A549 (cell line): ENCODE measurements around the gene SOD3. TPM values are rescaled to one million over a fixed set of nuclear protein-coding genes. Genes with fewer than 3 reads are reported as not detected.

Experiments
- ATAC-seq, 2 experiments: fragments of 200-7000 bp in 1 of 2; fragments of >200 bp in 1 of 2; cut with Nextera tagmentation in 1 of 2; cut with Tn5 transposase in 1 of 2; 3 replicates each; pipeline versions ENCODE4 v1.8.0 to v1.9.1; 2018 to 2020; ENCODE audit warnings: mild to moderate bottlenecking in 1 of 2, moderate library complexity in 1 of 2
- CTCF ChIA-PET: fragments of 300-600 bp; sonication (Branson Sonifier 250); formaldehyde crosslinking; extraction: SDS; loops from one replicate; lab custom pipeline; 2021; ENCODE audit warnings: antibody characterized with exemption, inconsistent platforms; lab: Yijun Ruan, JAX
- POLR2A ChIA-PET: fragments of 350-600 bp; formaldehyde crosslinking; extraction: SDS; loops from one replicate; lab custom pipeline; 2021; ENCODE audit warnings: antibody characterized with exemption, inconsistent platforms; lab: Yijun Ruan, JAX
- DNase-seq, 2 experiments: peaks; one replicate each; pipeline versions ENCODE4 v3.0.0 to v3.0.0-alpha.2; 2011 to 2016; ENCODE audit warnings: low read depth in 1 of 2, low spot score in 1 of 2
- FAIRE-seq: peaks from 2 replicates; lab custom pipeline; 2011; peaks lifted over from hg19 to GRCh38; lab: Jason Lieb, UNC
- H3K27ac ChIP-seq, 2 experiments: fragments of >200 bp; sonication (Bioruptor Twin); formaldehyde crosslinking; 3 replicates each; pipeline ENCODE4 v1.5.1; 2016 to 2017
- H3K4me1 ChIP-seq: fragments of >200 bp; sonication (Bioruptor Twin); formaldehyde crosslinking; 3 replicates; pipeline ENCODE4 v1.6.1; 2016
- H3K4me2 ChIP-seq: fragments of >200 bp; sonication (Bioruptor Twin); formaldehyde crosslinking; 3 replicates; pipeline ENCODE4 v1.6.1; 2016
- H3K4me3 ChIP-seq: fragments of >200 bp; sonication (Bioruptor Twin); formaldehyde crosslinking; 3 replicates; pipeline ENCODE4 v1.5.1; 2016
- H3K9me3 ChIP-seq: fragments of >200 bp; sonication (Bioruptor Twin); formaldehyde crosslinking; 3 replicates; pipeline ENCODE4 v1.6.1; 2016
- CBX8 ChIP-seq: fragments of 200-600 bp; sonication (generic); IDR thresholded peaks from 2 replicates; pipeline ENCODE4 v1.6.1; 2016
- CHD2 ChIP-seq: fragments of 150-350 bp; IDR thresholded peaks from 2 replicates; pipeline ENCODE4 v1.6.1; 2014; ENCODE audit warnings: low read length; ENCODE audit not compliant: partially characterized antibody
- EHF ChIP-seq: fragments of 250-450 bp; sonication (Bioruptor Pico); IDR thresholded peaks from 2 replicates; pipeline ENCODE4 v1.5.0; 2020; ENCODE audit warnings: mild to moderate bottlenecking
- ESRRA ChIP-seq: fragments of 150-350 bp; IDR thresholded peaks from 2 replicates; pipeline ENCODE4 v1.6.1; 2014; ENCODE audit warnings: mild to moderate bottlenecking, low read length, borderline replicate concordance
- FOSL2 ChIP-seq, 2 experiments: fragments of 450-650 bp in 1 of 2; fragments of >200 bp in 1 of 2; sonication (Bioruptor Twin) in 1 of 2; formaldehyde crosslinking; IDR thresholded peaks; 2 replicates each; pipeline versions ENCODE4 v1.5.0 to v1.6.1; 2016 to 2020; ENCODE audit warnings: mild to moderate bottlenecking in 1 of 2, moderate library complexity in 1 of 2
- FOXS1 ChIP-seq: fragments of 250-450 bp; sonication (Bioruptor Pico); IDR thresholded peaks from 2 replicates; pipeline ENCODE4 v1.5.0; 2020; ENCODE audit warnings: mild to moderate bottlenecking, moderate library complexity
- GATA3 ChIP-seq: IDR thresholded peaks from 2 replicates; pipeline ENCODE4 v1.6.1; 2012; ENCODE audit warnings: borderline replicate concordance
- HDAC2 ChIP-seq: fragments of 200-600 bp; sonication (generic); IDR thresholded peaks from 2 replicates; pipeline ENCODE4 v1.6.1; 2016
- HOXA7 ChIP-seq: fragments of 250-450 bp; sonication (Bioruptor Pico); IDR thresholded peaks from 2 replicates; pipeline ENCODE4 v1.5.0; 2020; ENCODE audit warnings: mild to moderate bottlenecking, moderate library complexity
- JUN ChIP-seq, 2 experiments: fragments of >200 bp; sonication (Bioruptor Twin); formaldehyde crosslinking; IDR thresholded peaks; 2 replicates in 1 of 2; 3 replicates in 1 of 2; pipeline ENCODE4 v1.6.1; 2016 to 2017
- JUNB ChIP-seq: fragments of >200 bp; sonication (Bioruptor Twin); formaldehyde crosslinking; IDR thresholded peaks from 2 replicates; pipeline ENCODE4 v1.6.1; 2016
- MAFK ChIP-seq: fragments of 450-650 bp; IDR thresholded peaks from 2 replicates; pipeline ENCODE4 v1.6.1; 2014; ENCODE audit not compliant: partially characterized antibody
- MYC ChIP-seq: IDR thresholded peaks from 2 replicates; pipeline ENCODE4 v1.6.1; 2012; ENCODE audit warnings: mild to moderate bottlenecking, inconsistent platforms, low read length, improper control_type of control experiment, borderline replicate concordance
- NFE2L2 ChIP-seq: fragments of 150-350 bp; conservative IDR thresholded peaks from 2 replicates; pipeline ENCODE4 v1.6.1; 2014; ENCODE audit warnings: low read length
- POLR2AphosphoS2 ChIP-seq: conservative IDR thresholded peaks from 2 replicates; pipeline ENCODE4 v1.6.1; 2012; ENCODE audit warnings: low read length, improper control_type of control experiment, inconsistent platforms
- RCOR1 ChIP-seq: fragments of 150-350 bp; IDR thresholded peaks from 2 replicates; pipeline ENCODE4 v1.6.1; 2014; ENCODE audit warnings: antibody characterized with exemption, low read length, low read depth
- RFX5 ChIP-seq: fragments of 450-650 bp; IDR thresholded peaks from 2 replicates; pipeline ENCODE4 v1.7.1; 2014; ENCODE audit warnings: antibody characterized with exemption, mild to moderate bottlenecking, moderate library complexity
- RNF2 ChIP-seq: fragments of 200-600 bp; sonication (generic); IDR thresholded peaks from 2 replicates; pipeline ENCODE4 v1.6.1; 2016; ENCODE audit warnings: low read depth, mild to moderate bottlenecking, antibody characterized with exemption, moderate library complexity, borderline replicate concordance
- SMC3 ChIP-seq: fragments of >200 bp; sonication (Bioruptor Twin); formaldehyde crosslinking; IDR thresholded peaks from 3 replicates; pipeline ENCODE4 v1.6.1; 2018; ENCODE audit warnings: inconsistent platforms
- TFCP2L1 ChIP-seq: fragments of 250-450 bp; sonication (Bioruptor Pico); IDR thresholded peaks from 2 replicates; pipeline ENCODE4 v1.5.0; 2021; ENCODE audit warnings: mild to moderate bottlenecking
- TP53 ChIP-seq: fragments of 250-450 bp; sonication (Bioruptor Pico); IDR thresholded peaks from 2 replicates; pipeline ENCODE4 v1.5.0; 2021; ENCODE audit warnings: mild to moderate bottlenecking, moderate library complexity
- ZC3H11A ChIP-seq: fragments of 450-650 bp; IDR thresholded peaks from 2 replicates; pipeline ENCODE4 v1.6.1; 2014; ENCODE audit warnings: antibody characterized with exemption, mild to moderate bottlenecking
- ZFP36 ChIP-seq: fragments of 450-650 bp; IDR thresholded peaks from 2 replicates; pipeline ENCODE4 v1.6.1; 2014; ENCODE audit warnings: borderline replicate concordance; ENCODE audit not compliant: partially characterized antibody
- WGBS: methylation state at CpG from one replicate; pipeline ENCODE4 v1.1.6; 2017; ENCODE audit errors: missing lambda C conversion rate; 5-methylcytosine and 5-hydroxymethylcytosine counted together
- polyA plus RNA-seq, 4 experiments: library from polyadenylated mRNA; depleted of rRNA in 3 of 4; stranded (reverse); fragments of >200 nt; fragmentation: RNase III in 1 of 4; extraction: RNeasy Plus Mini Kit Qiagen cat#74134 plus additional on column Dnase treatment in 1 of 4; gene quantifications; 2 replicates in 3 of 4; 3 replicates in 1 of 4; pipeline ENCODE4 v1.2.3, GENCODE V29; 2011 to 2017
- TF ChIP-seq, protein P1 (sequence below): fragments of 250-450 bp; sonication (Bioruptor Pico); IDR thresholded peaks from 2 replicates; pipeline ENCODE4 v1.5.0; 2021; ENCODE audit warnings: mild to moderate bottlenecking, moderate library complexity, borderline replicate concordance
- TF ChIP-seq, protein P2 (sequence below): IDR thresholded peaks from 2 replicates; pipeline ENCODE4 v1.6.1; 2012
- TF ChIP-seq, protein P3 (sequence below): fragments of 150-350 bp; IDR thresholded peaks from 2 replicates; pipeline ENCODE4 v1.6.1; 2014; ENCODE audit warnings: low read depth, mild to moderate bottlenecking, low read length
- TF ChIP-seq, protein P4 (sequence below): IDR thresholded peaks from 2 replicates; pipeline ENCODE4 v1.6.1; 2012
- TF ChIP-seq, protein P5 (sequence below): fragments of >200 bp; sonication (Bioruptor Twin); formaldehyde crosslinking; IDR thresholded peaks from 3 replicates; pipeline ENCODE4 v1.6.1; 2016

Gene SOD3
- polyA plus RNA-seq, 2 of the 4 experiments (the other 2 are of a cell fraction) = not detected

DNA sequence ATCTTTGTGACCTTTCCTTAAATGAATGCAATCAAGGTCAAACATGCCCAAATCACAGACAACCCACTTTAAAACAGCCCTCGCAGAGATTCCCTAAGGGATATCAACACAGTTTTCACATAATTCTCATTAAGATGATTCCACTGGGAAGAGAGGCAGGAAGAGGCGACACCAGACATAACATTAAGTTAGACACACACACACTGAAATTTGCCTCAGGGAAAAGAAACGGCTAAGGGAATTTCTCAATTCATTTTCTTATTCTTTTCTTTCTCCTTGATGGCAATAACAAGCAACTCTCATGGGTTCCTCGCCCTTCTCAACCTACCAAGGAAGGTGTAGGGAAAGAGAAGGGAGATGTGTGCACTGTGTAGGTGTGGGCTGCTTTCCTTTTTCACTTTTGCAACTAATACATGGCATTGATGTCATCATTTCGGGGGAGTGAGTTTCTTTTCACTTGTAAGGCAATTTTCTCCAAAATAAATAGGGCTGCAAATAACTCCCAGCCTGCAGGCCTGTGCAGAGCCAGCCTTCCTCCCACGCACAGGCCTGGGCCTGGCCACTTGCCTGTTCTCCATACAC, 41.4 kb downstream of the SOD3 start:
- 66% methylated on average over 6 of the region's 6 CpGs for WGBS
- TF ChIP-seq NFE2L2 (no peak), CBX8 (no peak), RNF2 (no peak), MAFK (no peak), EHF (CRISPR knock-in tag) (no peak), ESRRA (no peak), RCOR1 (no peak), FOXS1 (no peak), POLR2AphosphoS2 (no peak), FOSL2 (IDR thresholded peaks at IDR 0.05) (no peak), FOSL2 (CRISPR knock-in tag; IDR thresholded peaks at IDR 0.05) (no peak), TFCP2L1 (CRISPR knock-in tag) (no peak), HDAC2 (no peak)
- TF ChIP-seq, protein P1, sequence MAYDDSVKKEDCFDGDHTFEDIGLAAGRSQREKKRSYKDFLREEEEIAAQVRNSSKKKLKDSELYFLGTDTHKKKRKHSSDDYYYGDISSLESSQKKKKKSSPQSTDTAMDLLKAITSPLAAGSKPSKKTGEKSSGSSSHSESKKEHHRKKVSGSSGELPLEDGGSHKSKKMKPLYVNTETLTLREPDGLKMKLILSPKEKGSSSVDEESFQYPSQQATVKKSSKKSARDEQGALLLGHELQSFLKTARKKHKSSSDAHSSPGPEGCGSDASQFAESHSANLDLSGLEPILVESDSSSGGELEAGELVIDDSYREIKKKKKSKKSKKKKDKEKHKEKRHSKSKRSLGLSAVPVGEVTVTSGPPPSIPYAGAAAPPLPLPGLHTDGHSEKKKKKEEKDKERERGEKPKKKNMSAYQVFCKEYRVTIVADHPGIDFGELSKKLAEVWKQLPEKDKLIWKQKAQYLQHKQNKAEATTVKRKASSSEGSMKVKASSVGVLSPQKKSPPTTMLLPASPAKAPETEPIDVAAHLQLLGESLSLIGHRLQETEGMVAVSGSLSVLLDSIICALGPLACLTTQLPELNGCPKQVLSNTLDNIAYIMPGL = no peak
- TF ChIP-seq, protein P2, sequence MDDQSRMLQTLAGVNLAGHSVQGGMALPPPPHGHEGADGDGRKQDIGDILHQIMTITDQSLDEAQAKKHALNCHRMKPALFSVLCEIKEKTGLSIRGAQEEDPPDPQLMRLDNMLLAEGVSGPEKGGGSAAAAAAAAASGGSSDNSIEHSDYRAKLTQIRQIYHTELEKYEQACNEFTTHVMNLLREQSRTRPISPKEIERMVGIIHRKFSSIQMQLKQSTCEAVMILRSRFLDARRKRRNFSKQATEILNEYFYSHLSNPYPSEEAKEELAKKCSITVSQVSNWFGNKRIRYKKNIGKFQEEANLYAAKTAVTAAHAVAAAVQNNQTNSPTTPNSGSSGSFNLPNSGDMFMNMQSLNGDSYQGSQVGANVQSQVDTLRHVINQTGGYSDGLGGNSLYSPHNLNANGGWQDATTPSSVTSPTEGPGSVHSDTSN = no peak
- ATAC-seq = no peak
- H3K27ac ChIP-seq = no peak overlapping the region
- POLR2A ChIA-PET = no interaction called here
- no peak overlapping the region for H3K4me3 ChIP-seq
- CTCF ChIA-PET = no interaction called here
- no peaks in the 10 kb centered on the region for H3K4me1 ChIP-seq
- H3K4me2 ChIP-seq = no peak overlapping the region
- no peak for DNase-seq
- H3K9me3 ChIP-seq = no peaks in the 10 kb centered on the region
- FAIRE-seq = no peak

DNA sequence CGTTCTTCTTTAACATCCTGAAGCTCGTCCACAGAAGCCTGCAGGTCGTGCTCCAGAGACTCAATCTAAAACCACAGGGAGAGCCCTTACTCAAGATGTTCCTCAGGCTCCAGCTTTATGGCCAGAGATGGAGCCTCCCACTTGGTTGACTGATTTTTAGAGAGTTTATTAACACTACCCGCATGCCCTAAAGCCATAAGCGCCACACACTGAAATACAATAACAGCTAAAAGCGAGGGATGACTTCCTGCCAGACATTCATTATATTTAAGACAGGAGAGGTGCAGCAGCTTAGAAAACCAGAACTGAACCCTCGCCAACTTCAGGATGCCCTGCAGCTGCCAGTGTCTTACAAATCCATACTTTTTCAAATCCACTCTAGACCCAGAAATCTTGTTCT, 42.0 kb downstream of the SOD3 start:
- ATAC-seq (no peak), FAIRE-seq (no peak), DNase-seq (no peak)
- no peak overlapping the region for H3K4me2 ChIP-seq
- ChIA-PET POLR2A (no interaction called here), CTCF (no interaction called here)
- no peak overlapping the region for H3K27ac ChIP-seq
- H3K4me3 ChIP-seq = no peak overlapping the region
- TF ChIP-seq CHD2 (no peak), TP53 (CRISPR knock-in tag) (no peak), FOXS1 (no peak), ZC3H11A (no peak), ZFP36 (no peak), POLR2AphosphoS2 (no peak), RFX5 (no peak), ESRRA (no peak), JUNB (no peak), GATA3 (no peak), JUN (IDR thresholded peaks at IDR 0.05) (no peak), EHF (CRISPR knock-in tag) (no peak), MYC (no peak), SMC3 (no peak), HOXA7 (CRISPR knock-in tag) (no peak)
- TF ChIP-seq, protein P3, sequence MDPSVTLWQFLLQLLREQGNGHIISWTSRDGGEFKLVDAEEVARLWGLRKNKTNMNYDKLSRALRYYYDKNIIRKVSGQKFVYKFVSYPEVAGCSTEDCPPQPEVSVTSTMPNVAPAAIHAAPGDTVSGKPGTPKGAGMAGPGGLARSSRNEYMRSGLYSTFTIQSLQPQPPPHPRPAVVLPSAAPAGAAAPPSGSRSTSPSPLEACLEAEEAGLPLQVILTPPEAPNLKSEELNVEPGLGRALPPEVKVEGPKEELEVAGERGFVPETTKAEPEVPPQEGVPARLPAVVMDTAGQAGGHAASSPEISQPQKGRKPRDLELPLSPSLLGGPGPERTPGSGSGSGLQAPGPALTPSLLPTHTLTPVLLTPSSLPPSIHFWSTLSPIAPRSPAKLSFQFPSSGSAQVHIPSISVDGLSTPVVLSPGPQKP = no peak
- TF ChIP-seq, protein P4, sequence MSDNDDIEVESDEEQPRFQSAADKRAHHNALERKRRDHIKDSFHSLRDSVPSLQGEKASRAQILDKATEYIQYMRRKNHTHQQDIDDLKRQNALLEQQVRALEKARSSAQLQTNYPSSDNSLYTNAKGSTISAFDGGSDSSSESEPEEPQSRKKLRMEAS = no peak
- TF ChIP-seq, protein P5, sequence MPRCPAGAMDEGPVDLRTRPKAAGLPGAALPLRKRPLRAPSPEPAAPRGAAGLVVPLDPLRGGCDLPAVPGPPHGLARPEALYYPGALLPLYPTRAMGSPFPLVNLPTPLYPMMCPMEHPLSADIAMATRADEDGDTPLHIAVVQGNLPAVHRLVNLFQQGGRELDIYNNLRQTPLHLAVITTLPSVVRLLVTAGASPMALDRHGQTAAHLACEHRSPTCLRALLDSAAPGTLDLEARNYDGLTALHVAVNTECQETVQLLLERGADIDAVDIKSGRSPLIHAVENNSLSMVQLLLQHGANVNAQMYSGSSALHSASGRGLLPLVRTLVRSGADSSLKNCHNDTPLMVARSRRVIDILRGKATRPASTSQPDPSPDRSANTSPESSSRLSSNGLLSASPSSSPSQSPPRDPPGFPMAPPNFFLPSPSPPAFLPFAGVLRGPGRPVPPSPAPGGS = no peak
- WGBS = 88% methylated on average over 4 of the region's 7 CpGs
- H3K4me1 ChIP-seq = no peaks in the 10 kb centered on the region
- no peaks in the 10 kb centered on the region for H3K9me3 ChIP-seq
